HG03060 (cell line): ENCODE data around the gene KEL.

Experiments used
- ATAC-seq: cut with Tn5 transposase; IDR thresholded peaks from one replicate; pipeline ENCODE4 v1.9.1; 2021; ENCODE audit warnings: low read depth, moderate number of reproducible peaks; ENCODE audit not compliant: unreplicated experiment

Gene KEL

DNA sequence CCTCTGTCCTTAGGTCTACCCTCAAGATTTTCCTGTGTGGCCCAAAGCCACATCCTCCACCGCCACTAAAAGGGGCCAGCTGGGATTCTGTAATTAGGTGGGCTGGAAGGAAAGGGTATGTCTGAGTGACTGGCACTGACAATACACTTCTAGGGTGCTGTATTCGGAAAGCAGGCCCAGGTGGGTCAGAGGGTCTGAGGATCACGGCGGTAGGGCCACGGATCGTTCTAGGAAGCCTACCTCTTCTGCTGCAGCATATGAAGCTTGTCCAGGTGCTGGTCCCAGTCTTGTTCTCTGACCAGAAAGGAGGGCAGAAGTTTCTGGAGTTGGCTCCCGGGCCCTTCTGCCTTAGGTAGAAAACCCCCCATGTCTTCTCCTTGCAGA lies 29.1 kb downstream of the KEL start:
- ATAC-seq: no peak

DNA sequence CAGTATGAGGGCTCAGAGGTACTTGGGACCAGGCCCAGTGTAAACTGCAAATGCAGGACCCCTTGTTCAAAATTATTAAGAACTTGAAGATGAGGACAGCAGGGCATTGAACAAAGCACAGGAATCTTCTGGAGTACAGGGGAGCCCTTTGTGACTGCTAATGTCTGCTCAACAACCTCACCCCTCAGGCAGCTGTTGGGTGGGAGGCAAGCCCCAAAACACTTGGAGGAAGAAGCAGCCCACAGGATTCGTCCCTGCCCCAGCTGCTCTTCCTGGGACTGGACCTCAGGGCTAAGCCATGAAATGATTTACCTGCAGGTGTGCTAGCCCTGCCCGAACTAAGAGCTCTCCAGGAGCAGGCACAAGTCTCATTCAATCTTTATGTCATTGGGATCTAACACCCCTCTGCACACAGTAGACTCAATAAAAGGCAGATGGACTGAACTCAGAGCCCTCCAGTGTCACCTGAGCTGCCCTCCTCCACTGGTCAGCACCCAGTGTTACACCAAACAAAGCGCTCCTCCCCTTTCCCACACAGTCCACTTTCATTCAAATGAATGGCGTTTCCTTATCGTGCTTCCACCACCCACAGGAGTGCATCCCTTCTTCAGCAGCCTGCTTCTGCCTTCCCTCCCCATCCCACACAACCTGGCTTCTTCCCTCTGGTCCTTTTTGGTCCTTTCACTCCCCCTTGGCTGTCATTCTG lies 29.6 kb downstream of the KEL start:
- no peak for ATAC-seq

DNA sequence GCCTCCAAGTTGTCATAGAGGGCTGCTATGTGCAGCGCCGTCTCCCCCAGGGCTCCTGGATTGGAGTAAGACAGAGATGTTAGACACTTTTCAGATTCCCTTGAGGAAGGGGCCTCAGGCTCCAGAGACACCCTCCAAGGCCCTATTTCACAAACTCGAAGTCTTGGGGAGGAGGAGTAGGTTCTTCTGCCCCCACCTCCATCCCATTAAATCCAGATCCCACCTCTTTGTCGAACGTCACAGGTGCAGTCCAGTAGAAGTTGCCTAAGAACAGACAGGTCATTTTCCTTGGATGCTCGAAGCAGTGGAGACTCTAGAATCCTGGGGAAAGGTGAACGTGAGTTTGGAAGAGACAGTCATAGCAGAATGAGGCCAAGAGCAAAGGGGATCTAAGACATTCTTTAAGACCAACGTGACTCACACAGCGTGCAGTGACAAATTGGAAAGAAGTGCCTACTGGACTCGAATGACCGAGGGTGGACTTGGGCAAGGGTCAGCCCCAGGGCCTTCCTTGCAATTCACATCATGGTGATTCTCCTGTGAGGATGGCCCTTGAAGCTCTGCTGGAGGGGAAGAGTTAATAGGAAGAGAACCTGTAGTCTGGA lies 31.9 kb downstream of the KEL start:
- no peak for ATAC-seq

DNA sequence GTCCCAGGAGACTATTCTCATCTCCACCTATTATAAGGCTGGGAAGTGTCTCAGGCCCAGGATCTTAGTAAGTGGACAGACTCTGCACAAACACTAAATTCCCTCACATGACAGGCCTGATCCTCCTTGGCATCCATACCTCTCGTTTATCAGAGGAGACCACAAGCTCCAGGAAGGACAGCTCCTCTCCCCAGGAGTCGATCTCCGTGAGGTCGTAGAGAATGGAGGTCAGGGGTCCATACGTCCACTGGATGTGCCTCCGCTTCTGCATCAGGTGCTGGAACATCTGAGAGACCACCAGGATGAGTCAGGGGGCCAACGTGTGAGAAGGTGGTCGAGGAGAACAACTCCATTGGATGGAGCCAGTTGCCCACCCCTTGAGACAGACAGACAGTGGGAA lies 34.2 kb downstream of the KEL start:
- ATAC-seq: no peak

DNA sequence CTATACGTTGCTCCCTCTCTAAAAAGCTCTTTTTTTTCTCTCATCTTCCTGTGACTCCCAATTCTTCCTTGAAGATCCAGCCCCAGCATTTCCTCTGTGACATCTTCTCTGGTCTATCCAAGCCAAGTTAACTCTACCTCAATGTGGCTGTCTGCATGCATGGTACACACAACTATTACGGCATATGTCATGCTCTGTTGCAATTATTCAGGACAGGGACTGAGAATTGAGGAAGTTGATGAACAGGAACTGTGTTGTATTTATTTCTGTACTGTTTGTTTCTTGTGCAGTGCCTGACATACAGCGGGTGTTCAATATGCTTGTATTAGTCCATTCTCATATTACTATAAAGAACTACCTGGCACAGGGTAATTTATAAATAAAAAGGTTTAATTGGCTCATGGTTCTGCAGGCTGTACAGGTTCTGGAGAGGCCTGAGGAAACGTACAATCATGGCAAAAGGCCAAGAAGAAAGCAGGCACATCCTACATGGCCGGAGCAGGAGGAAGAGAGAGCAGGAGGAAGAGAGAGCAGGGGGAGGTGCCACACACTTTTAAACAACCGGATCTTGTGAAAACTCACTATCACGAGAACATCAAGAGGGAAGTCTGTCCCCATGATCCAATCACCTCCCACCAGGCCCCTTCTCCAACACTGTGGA lies 34.9 kb downstream of the KEL start:
- no peak for ATAC-seq

DNA sequence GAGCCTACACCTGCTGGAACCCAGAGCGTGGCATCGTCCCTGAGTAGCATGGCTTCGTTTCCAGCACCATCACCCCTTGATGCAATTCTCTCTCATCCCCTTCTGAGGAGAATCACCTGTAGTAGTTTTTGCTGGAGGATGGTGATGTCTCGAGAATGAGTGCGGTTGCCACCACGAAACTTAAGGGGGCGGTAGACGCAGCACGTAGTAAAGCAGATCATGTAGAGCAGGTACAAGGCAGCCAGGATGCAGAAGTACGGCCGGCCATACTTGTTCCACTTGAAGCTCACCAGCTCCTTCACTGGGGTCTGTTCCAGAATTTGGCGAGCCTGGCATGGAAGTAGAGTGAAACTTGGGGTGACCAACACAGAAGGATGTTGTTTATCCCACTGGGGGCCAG lies 36.8 kb downstream of the KEL start:
- no peak for ATAC-seq

DNA sequence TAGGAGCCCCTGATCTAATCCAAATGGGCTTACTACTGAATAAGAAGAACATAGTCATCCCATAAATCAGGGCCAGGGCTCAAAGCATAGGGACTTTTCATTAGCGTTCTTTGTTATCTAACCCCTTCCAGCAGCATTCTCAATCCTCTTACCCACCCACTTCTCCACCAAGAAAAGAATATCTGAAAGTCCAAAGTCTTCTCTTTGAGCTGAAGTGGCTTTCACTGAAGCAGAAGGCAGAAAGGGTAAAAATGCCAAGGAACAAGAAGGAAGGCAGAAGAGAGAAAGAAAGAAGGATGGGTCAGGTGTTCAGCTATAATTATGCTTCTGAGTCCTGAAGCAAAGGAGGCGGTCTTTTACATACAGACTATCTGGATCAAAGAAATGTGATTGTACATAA lies 38.8 kb downstream of the KEL start:
- ATAC-seq: no peak

DNA sequence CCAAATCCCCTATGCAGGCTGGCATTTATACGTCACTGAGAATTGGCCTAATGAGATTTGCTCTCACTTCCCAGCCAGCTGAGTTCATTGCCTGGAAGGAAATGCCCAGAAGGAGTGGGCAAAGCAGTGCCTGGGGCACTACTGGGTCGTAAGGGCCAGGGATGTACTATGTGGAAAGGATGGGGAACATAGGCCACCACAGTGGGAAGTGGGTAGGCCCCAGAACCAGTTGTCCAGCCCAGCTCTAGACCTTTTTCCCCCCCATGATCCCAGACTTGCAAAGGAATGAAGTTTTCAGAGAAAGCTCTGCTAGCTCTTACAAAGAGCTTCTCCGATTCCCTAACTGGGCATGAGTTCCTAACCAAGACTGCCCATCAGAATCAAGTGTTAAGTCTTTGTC lies 42.5 kb downstream of the KEL start:
- ATAC-seq: no peak

DNA sequence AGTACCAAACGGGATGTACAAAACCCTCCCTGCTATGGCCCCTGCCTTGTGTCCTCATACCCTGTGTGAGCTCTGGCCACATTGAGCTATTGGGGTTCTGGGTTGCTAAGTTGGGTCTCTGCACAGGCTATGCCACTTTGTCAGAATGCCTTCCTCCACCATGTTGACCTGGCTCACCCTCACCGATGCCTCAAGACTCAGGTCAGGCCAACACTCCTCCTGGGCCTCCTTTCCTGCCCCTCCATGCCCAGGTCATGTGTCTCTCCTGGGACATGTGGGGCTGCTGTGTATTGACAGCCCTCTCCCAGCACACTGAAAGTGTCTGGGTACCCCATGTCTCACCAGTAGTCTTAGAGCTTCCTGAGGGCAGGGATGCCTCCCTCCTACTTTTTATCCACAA lies 43.3 kb downstream of the KEL start:
- ATAC-seq: no peak

DNA sequence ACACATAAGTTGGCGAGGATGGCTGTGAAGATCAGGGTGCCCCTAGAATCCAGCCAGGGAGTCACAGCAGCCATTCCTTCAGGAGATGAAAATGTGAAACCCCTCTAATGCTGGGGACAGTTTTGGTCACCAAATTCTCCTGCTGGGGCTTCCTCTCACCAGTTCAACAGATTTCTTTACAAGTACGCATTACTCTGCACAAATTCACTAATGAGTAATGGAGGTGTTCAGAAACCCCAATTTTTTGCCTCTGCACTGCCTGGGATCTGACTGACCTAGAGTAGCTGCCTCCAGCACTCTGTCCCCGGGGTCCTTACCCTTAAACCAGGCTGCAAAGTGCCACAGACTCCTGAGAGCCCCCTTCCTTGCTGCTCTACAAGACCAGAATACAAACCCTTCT lies 44.7 kb downstream of the KEL start:
- no peak for ATAC-seq

DNA sequence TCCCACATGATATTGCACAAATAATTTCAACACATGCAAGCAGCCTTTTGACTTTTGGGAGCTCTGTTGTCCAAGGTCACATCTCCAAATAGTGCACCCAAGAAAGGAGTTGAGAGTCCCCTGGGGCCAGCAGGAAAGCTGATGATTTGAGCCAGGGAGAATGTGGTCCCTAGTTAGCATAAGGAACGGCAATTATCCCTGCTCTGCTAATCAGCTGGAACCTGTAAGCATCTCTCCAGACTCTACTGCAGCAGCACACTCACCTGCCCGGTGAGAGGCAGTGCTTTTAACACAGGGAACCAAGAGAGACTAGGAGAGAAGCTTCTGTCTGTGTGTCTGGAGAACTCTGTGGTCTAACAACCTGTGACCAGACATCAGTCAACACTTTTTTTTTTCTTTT lies 45.7 kb downstream of the KEL start:
- ATAC-seq: no peak

DNA sequence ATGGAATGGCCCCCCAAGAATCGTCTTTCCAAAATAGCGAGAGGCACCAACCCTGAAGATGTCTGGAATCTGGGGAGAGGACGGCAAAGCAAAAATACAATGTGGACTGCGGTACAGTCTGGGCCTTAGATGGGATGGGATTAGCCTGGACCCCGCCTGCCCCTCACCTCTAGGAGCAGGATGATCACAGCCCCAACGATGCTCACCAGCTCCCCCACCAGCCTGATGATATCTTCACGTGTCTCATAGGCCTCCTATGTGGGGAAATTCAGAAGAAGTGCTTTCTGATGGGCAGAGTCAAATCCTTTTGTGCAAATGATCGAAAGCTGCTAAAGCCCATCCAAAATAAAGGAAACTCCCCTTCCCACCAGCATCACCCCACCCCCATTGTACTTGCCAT lies 46.8 kb downstream of the KEL start:
- ATAC-seq: no peak

DNA sequence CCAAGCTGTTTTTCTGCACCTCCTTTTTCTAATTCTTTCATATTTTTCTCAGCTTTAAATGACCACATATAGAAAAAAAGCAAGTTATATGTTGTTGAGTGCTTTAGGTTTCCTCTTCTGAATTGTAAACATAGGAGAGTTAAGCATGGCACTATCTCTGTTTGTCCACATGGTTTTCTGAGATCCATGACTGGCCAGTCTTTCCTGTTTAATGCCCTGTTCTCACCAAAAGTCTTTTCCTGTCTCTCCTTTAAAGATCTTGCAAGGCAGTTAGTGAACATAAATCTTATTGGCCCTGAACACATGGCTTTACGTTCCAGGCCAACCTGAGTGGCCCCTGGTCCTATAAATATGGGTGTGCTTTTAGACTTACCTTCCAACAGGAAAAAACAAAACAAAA lies 48.0 kb downstream of the KEL start:
- ATAC-seq: no peak

DNA sequence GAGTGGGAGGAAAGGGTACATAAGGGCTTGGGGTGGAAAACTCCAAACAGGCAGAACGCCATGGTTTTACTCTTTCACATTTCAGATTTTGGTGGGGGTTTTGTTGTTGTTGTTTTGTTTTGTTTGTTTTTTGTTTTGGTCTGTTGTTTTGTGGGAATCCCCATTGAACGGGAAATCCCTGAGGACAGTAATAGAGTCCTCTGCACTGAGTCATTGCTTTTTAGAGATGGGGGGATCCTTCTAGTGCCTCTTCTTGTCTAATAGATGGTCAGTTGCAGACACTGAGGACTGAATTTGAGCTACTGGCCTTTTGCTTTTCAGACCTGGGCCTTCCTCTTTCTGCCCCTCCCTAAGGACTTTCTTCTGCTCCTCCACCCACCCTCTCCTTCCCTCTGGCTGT lies 48.6 kb downstream of the KEL start:
- no peak for ATAC-seq

DNA sequence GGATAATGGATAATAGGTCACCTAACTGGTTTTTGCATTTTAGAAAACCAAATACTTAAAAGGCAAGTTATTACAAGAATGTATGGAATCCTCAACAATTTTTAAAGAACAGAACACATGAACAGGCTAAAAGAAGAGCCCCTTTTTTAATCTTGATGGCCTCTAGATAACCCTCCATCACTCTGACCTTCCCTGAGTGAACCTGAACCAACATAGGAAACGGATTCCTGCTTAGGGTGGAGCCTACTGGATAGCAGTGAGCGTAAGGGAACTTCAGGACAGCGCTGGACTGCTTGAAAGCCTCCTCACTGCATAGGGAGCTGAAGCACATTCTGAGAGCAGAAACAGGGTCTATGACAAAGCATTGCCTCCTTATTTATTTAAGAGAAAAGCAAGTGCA lies 49.1 kb downstream of the KEL start:
- no peak for ATAC-seq

DNA sequence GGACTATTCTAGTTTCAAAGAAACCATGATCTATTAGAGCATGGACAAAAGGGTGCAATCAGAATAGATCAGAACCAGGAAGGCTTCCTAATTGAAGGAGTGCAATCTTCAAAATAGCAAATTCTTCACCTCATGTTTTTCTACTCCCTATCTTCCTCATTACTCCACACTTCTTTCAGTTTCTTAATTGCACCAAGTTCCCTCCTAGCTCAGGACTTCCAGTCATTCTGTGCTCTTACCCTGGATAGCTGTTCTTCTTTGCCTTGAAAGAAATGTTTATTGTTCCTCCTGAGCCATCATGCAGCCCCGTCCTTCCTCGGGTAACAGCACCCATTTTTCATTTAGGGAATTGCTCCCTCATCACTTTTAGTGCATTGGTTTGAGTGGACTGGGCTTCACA lies 51.7 kb downstream of the KEL start:
- no peak for ATAC-seq

DNA sequence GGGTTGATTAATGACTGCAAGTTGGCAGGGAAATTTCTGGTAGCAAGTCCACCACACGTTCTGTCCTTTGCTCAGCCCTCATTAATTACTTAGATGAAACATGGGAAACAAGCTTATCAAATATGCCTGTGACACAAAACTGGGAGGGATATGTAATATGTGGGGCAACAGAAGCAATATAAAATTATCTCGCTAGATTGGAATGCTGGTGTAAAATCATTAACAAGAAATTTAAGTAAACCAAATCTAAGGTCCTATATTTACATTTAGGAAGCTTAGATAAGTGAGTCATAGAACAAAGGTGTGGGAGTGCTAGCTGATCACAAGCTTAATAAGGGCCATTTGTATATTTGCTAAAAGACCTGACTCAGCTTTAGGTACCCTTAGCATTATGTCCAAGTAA lies 52.1 kb downstream of the KEL start:
- no peak for ATAC-seq

DNA sequence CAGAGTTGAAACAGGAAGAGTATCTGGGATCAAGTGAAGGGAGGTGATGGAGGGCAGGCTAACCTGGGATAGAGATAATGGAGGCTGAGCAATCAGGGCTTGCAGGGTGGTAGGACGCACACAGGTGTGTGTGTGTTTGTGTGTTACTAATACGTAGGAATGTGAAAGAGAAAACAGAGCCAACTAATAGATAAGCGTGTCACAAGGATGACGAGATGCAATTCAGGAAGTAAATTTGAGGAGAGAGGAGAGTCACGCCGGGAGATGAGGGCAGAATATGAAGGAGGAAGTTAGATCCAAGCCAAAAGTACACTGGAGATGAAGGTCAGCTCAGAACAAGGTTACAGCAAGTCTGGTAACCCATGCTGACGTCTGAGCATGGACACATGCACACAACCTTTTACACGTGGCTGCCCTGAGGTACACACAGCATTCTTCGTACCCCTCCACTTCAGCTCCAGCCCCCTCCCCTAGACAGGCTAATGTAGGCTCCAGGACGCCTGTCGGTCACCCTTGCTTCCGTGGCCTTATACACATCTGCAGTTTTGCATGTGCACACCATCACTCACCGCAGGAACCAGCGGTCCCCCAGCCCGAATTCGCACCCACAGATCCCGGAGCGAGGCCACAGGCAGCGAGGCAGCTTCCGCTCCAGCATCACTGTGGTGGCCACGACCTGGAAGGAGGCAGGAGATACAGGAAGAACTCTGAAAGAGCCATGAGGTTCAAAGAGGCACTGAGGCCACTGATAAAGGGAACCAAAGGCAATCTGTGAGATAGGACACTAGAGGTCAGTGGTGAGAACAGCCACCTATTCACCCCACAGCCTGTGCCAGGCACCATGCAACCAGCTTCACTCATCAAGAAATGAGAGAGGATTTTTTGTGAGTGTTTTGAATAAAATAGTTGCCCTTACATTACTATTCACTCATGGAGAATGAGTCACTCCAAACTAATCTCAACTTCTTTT lies 53.0 kb downstream of the KEL start:
- ATAC-seq: no peak

DNA sequence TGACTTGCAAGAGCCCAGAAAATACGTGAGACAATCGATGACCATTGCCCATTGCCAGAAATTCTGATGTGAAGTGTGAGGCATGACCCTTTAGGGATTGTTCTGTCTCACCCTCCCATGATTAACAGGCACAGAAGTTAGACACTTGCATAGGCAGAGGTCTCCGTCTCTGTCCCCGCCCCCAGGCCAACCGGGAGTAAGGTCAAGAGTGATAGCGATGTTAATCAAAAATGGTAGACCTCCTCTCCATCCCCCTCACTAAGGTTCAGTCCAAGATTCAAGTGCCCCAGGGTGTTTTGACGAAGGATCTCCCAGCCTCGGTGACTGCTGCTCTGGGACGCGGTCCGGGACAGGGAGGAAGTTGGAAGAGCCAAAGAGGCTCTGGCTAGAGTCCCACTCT lies 53.9 kb downstream of the KEL start:
- no peak for ATAC-seq

DNA sequence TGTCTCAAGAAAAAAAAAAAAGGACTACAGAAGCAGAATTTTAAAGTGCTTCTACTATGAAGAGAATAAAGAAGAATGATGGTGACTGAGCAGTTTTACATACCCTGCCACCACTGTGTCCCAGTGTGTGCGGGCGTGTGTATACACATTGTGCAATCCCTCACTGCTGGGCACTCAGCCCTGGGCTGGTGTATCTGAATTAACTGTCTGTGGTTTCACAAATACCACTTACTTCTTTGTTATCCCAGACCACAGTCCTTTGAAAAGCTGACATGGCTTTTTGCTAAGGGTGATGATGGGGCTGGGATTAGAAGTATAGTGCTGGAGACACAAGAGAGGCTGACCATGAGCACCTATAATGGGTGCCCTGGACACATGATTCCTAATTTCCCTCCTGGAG lies 55.5 kb downstream of the KEL start:
- no peak for ATAC-seq

DNA sequence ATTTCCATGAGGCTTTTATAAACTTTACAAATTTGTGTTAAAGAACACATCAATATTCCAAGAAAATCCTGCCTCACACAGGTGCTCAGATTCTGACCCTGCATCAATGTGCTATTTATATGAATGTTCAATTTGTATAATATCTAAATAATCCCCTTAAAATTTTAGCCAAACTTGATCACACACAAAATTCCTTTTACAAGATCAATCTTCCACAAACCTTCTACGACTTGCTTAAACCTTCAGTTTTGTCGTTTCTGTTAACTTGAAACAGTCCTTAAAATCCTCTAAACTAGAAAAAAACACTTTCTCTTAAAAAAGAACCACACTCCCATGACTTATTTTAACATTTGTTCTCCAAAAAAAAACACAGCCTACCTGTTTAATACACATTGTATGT lies 56.4 kb downstream of the KEL start:
- ATAC-seq: no peak
